ENCODE measurements around the gene CTNND2. TPM values are rescaled to one million over a fixed set of nuclear protein-coding genes. Genes with fewer than 3 reads are reported as not detected.

CTNND2 gene
- total and polyA plus RNA-seq, 4 donors = 0.03 to 1.0 (median 0.27) TPM

DNA sequence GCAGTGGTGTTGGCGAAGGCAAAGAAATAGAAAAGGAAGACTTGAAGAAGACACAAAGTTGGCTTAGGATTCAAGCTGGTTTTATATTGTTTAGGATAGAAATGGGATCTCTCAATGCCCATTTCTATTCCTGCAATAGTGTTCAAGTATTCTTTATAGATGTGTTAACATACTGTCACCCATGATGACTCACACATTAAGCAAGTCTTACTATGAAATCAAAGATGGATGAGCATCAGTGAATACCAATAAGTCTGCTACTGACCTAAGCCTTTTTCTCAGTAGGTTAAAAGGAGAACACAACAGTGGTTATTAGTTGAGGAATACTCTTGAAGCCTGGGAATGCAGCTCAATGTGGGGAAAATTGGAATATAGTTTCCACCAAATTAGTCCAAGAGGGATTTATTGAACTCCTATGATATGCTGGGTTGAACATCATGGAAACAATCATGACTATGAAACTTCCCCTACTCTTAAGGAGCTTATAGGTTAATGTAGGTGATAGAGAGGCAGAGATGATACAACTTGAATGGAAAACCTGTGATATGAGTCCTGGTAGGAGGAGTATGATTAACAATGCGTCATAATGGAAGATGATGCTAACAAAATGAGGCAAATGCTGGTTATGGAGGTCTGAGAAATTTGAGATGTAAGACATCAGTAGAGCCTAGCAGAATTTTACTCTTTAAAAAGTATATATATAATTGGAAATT lies 726.1 kb downstream of the CTNND2 start:
- Histone ChIP-seq H3K27ac (ENCODE audit: low read depth in 1 of 2, low read length in 2 of 2) (no peak overlapping the region), H3K4me1 (ENCODE audit: control insufficient read depth in 1 of 2, insufficient read depth in 2 of 2, low read length in 2 of 2) (no peaks in the 10 kb centered on the region), H3K9me3 (ENCODE audit: control insufficient read depth, low read length) (no peaks in the 10 kb centered on the region), H3K36me3 (ENCODE audit: control insufficient read depth in 1 of 2, insufficient read depth in 2 of 2, low read length in 1 of 2) (no peaks in the 10 kb centered on the region), H3K4me3 (ENCODE audit: low read length in 2 of 2) (no peak overlapping the region), H3K27me3 (ENCODE audit: control insufficient read depth in 1 of 2, insufficient read depth in 2 of 2, low read length in 1 of 2) (no peaks in the 10 kb centered on the region)
- ATAC-seq (ENCODE audit: low FRiP score) (no peak), DNase-seq (no peak)
- intact Hi-C loops (cut with DNase I) = no loop called here
- WGBS, 2 donors = 94 to 98% methylated on average over 2 of the region's 2 CpGs

DNA sequence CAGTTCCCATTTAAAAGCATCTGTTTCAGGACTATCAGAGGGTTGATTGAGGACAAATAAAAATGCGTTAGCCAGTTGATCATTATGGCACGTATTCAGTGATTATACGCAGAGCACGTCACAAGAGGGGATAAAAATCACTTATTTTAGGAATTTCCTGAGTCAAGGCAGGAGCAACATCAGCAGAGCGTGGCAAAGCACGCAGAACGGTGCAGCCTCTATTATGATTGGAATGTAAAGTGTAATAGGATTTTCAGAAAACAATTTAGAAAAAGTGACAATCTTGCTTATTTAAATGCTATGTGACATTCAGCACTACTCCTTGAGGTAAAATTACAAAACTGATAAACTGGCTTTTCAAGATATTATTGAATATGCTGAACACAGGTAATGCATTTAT lies 729.7 kb downstream of the CTNND2 start:
- Histone ChIP-seq H3K27me3 (ENCODE audit: control insufficient read depth in 1 of 2, insufficient read depth in 2 of 2, low read length in 1 of 2) (no peaks in the 10 kb centered on the region), H3K9me3 (ENCODE audit: control insufficient read depth, low read length) (no peaks in the 10 kb centered on the region), H3K36me3 (ENCODE audit: control insufficient read depth in 1 of 2, insufficient read depth in 2 of 2, low read length in 1 of 2) (no peaks in the 10 kb centered on the region), H3K4me3 (ENCODE audit: low read length in 2 of 2) (no peak overlapping the region), H3K4me1 (ENCODE audit: control insufficient read depth in 1 of 2, insufficient read depth in 2 of 2, low read length in 2 of 2) (no peaks in the 10 kb centered on the region), H3K27ac (ENCODE audit: low read depth in 1 of 2, low read length in 2 of 2) (no peak overlapping the region)
- intact Hi-C loops (cut with DNase I) = no loop called here
- WGBS, 2 donors = 7 to 11% methylated on average over 7 of the region's 7 CpGs
- DNase-seq = no peak
- ATAC-seq (ENCODE audit: low FRiP score) = no peak

DNA sequence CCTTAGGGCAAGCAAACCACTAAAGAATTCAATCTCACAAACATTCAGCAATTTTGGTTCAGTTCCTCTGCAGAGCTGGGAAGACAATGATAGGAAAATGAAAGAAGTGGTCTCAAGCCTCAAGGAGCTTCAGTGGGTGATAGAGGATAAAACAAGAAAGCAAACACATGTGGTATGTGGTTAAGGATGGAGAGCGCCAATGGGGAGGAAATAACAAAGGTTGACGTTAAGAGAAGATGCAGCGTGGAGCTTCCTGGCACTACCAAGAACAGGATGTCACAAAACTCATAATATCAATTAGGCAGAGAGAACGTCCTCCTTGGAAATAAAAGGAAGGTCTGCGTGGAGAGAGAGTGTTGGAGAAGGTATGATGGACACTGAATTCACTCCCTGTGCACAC lies 731.8 kb downstream of the CTNND2 start:
- no peak for DNase-seq
- Histone ChIP-seq H3K27ac (ENCODE audit: low read depth in 1 of 2, low read length in 2 of 2) (no peak overlapping the region), H3K9me3 (ENCODE audit: control insufficient read depth, low read length) (no peaks in the 10 kb centered on the region), H3K27me3 (ENCODE audit: control insufficient read depth in 1 of 2, insufficient read depth in 2 of 2, low read length in 1 of 2) (no peaks in the 10 kb centered on the region), H3K4me3 (ENCODE audit: low read length in 2 of 2) (no peak overlapping the region), H3K36me3 (ENCODE audit: control insufficient read depth in 1 of 2, insufficient read depth in 2 of 2, low read length in 1 of 2) (no peaks in the 10 kb centered on the region), H3K4me1 (ENCODE audit: control insufficient read depth in 1 of 2, insufficient read depth in 2 of 2, low read length in 2 of 2) (no peaks in the 10 kb centered on the region)
- WGBS, 2 donors = 62 to 81% methylated on average over 5 of the region's 5 CpGs
- intact Hi-C loops (cut with DNase I) = no loop called here
- no peak for ATAC-seq (ENCODE audit: low FRiP score)

DNA sequence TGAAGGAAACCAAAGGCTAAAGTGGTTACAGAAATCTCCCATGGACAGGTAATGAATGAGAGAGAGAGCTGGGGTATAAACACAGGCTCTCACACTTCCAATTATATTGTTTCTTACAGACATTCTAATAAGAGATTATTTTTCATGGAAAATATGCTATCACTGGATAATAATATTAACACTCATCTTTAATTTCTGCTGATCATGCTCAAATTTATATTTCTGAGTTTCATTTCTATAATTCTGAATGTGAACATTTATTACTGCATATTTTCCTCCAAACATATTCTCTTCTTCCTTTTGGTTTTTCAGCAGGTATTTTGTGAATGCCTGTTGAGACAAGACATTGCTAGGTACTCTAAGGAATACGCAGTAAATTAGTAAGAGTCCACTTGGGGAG lies 733.0 kb downstream of the CTNND2 start:
- no peaks in the 10 kb centered on the region for H3K27me3 ChIP-seq (ENCODE audit: control insufficient read depth in 1 of 2, insufficient read depth in 2 of 2, low read length in 1 of 2)
- ATAC-seq (ENCODE audit: low FRiP score) = no peak
- H3K36me3 ChIP-seq (ENCODE audit: control insufficient read depth in 1 of 2, insufficient read depth in 2 of 2, low read length in 1 of 2) = no peaks in the 10 kb centered on the region
- H3K9me3 ChIP-seq (ENCODE audit: control insufficient read depth, low read length) = no peaks in the 10 kb centered on the region
- no peaks in the 10 kb centered on the region for H3K4me1 ChIP-seq (ENCODE audit: control insufficient read depth in 1 of 2, insufficient read depth in 2 of 2, low read length in 2 of 2)
- no peak overlapping the region for H3K4me3 ChIP-seq (ENCODE audit: low read length in 2 of 2)
- 86 to 91% methylated on average over 1 of the region's 1 CpG for WGBS, 2 donors
- no peak for DNase-seq
- intact Hi-C loops (cut with DNase I) = no loop called here
- no peak overlapping the region for H3K27ac ChIP-seq (ENCODE audit: low read depth in 1 of 2, low read length in 2 of 2)

DNA sequence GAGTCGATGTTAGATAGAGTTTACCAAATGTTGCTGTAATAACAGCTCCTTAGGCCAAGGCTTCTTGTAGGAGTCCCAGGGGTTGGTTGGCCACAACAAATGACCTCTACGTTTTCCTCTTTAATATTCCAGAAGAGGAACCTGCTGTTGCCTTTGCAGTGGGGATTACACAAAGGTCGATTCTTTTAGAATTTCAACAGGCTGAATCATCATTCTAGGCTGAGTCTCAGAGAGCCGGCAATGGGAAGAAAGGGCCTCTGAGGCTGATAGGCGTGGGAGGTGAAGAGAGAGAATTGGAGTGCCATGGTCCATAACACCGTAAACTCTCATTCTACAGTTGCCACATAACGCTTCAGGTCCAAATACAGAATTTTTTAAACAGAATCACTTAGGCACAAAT lies 737.3 kb downstream of the CTNND2 start:
- ATAC-seq (ENCODE audit: low FRiP score) (no peak), DNase-seq (no peak)
- Histone ChIP-seq H3K36me3 (ENCODE audit: control insufficient read depth in 1 of 2, insufficient read depth in 2 of 2, low read length in 1 of 2) (no peaks in the 10 kb centered on the region), H3K27ac (ENCODE audit: low read depth in 1 of 2, low read length in 2 of 2) (no peak overlapping the region), H3K4me3 (ENCODE audit: low read length in 2 of 2) (no peak overlapping the region), H3K9me3 (ENCODE audit: control insufficient read depth, low read length) (no peaks in the 10 kb centered on the region), H3K27me3 (ENCODE audit: control insufficient read depth in 1 of 2, insufficient read depth in 2 of 2, low read length in 1 of 2) (peaks cover 0 to 2% of the 10 kb centered on the region in 2 donors), H3K4me1 (ENCODE audit: control insufficient read depth in 1 of 2, insufficient read depth in 2 of 2, low read length in 2 of 2) (no peaks in the 10 kb centered on the region)
- intact Hi-C loops (cut with DNase I) = no loop called here
- 73% methylated on average over 7 of the region's 7 CpGs for WGBS, 2 donors

DNA sequence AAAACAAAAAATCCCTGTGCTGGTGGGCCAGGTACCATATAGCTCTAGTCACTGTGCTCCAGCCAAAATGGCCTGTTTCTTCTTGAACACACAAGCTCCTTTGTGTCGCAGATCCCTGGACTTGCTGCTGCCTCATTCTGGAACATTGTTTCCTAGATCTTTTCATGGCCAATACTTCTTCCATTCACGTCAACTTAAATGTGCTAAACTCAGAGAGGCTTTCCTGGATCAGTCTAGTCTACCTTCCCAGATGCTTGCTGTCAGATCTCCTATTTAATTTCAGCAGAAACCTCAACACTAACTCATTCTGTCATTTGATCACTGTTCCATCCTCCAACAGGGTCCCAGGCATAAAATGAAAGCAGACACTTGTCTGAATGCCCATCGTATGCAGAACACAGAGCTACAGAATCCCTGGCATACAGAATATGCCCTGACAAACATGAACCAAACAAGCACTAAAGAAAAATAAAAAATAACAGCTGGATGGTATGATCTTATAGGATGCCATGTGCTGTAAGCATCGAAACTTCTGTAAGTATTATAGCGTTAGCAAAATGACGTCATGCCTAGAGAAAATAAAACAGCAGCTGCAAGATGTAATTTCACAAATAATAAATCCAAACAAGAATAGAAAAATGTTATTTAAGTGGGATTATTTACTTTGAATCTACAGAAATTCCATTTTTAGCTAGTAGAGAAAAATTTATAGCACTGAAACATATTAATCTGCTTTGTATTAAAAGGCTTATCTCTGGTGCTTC lies 739.5 kb downstream of the CTNND2 start:
- ATAC-seq (ENCODE audit: low FRiP score) (no peak), DNase-seq (no peak)
- 77% methylated on average over 6 of the region's 6 CpGs for WGBS, 2 donors
- Histone ChIP-seq H3K9me3 (ENCODE audit: control insufficient read depth, low read length) (no peaks in the 10 kb centered on the region), H3K4me3 (ENCODE audit: low read length in 2 of 2) (no peak overlapping the region), H3K4me1 (ENCODE audit: control insufficient read depth in 1 of 2, insufficient read depth in 2 of 2, low read length in 2 of 2) (no peaks in the 10 kb centered on the region), H3K27me3 (ENCODE audit: control insufficient read depth in 1 of 2, insufficient read depth in 2 of 2, low read length in 1 of 2) (peaks cover 0 to 2% of the 10 kb centered on the region in 2 donors), H3K27ac (ENCODE audit: low read depth in 1 of 2, low read length in 2 of 2) (no peak overlapping the region), H3K36me3 (ENCODE audit: control insufficient read depth in 1 of 2, insufficient read depth in 2 of 2, low read length in 1 of 2) (no peaks in the 10 kb centered on the region)
- intact Hi-C loops (cut with DNase I) = no loop called here

DNA sequence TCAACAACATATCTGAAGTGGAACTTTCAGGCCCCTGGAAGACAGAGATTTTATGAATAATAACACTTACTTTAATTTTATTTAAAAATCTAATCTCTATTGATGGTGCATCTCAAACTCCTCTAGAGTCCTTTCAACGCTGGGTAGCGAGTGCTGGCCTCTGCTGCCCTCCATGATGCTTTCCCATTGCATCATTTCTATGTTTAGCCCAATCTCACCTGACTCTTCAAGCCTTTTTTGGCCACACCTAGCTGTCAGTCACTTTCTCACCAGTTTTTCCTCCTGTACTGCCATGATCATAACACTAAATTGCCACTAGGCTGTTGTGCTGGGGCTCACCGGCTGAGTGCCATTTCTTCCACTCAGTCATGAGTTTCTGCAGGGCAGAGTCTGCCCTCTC lies 747.1 kb downstream of the CTNND2 start:
- 89 to 91% methylated on average over 3 of the region's 3 CpGs for WGBS, 2 donors
- no peak for ATAC-seq (ENCODE audit: low FRiP score)
- Histone ChIP-seq H3K4me1 (ENCODE audit: control insufficient read depth in 1 of 2, insufficient read depth in 2 of 2, low read length in 2 of 2) (no peaks in the 10 kb centered on the region), H3K36me3 (ENCODE audit: control insufficient read depth in 1 of 2, insufficient read depth in 2 of 2, low read length in 1 of 2) (no peaks in the 10 kb centered on the region), H3K4me3 (ENCODE audit: low read length in 2 of 2) (no peak overlapping the region), H3K9me3 (ENCODE audit: control insufficient read depth, low read length) (no peaks in the 10 kb centered on the region), H3K27ac (ENCODE audit: low read depth in 1 of 2, low read length in 2 of 2) (no peak overlapping the region), H3K27me3 (ENCODE audit: control insufficient read depth in 1 of 2, insufficient read depth in 2 of 2, low read length in 1 of 2) (no peaks in the 10 kb centered on the region)
- intact Hi-C loops (cut with DNase I) = no loop called here
- no peak for DNase-seq

DNA sequence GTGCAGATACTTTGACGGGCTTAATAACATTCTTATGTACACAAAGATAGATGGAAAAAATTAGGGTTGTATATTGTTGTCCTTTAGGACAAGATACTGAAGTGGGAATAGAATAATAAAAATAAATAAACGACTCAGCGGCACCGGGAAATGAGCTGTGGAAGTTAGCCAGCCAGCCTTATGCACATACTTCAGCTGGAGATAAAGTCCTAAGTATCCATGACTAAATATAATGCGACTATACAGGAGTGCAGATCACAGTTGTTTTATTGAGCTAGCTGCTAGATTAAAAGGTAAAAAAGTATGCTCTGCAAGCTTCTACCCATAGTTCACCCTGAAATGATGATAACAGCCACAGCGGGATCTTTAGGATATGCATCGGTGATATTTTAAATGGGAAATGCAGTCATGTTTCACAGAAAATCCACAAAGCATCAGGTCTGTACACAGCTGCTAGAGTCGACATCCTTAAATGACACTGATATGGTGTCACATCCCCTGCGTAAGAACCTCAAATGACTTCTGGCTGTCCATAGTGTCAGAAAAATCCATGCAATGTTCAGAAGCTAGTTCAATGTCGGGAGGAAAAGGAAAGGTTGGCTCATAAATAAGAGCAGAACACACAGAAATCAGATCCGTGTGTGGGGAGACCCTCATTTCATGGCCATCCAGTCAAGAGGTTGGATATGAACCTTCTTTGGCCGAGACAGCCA lies 750.4 kb downstream of the CTNND2 start:
- no peaks in the 10 kb centered on the region for H3K36me3 ChIP-seq (ENCODE audit: control insufficient read depth in 1 of 2, insufficient read depth in 2 of 2, low read length in 1 of 2)
- H3K4me3 ChIP-seq (ENCODE audit: low read length in 2 of 2) = no peak overlapping the region
- ATAC-seq (ENCODE audit: low FRiP score) (no peak), DNase-seq (no peak)
- H3K9me3 ChIP-seq (ENCODE audit: control insufficient read depth, low read length) = no peaks in the 10 kb centered on the region
- no peak overlapping the region for H3K27ac ChIP-seq (ENCODE audit: low read depth in 1 of 2, low read length in 2 of 2)
- 64 to 65% methylated on average over 12 of the region's 12 CpGs for WGBS, 2 donors
- intact Hi-C loops (cut with DNase I) = no loop called here
- no peaks in the 10 kb centered on the region for H3K27me3 ChIP-seq (ENCODE audit: control insufficient read depth in 1 of 2, insufficient read depth in 2 of 2, low read length in 1 of 2)
- H3K4me1 ChIP-seq (ENCODE audit: control insufficient read depth in 1 of 2, insufficient read depth in 2 of 2, low read length in 2 of 2) = no peaks in the 10 kb centered on the region
